Middle frontal gyrus (tissue), 1 donor: ENCODE measurements around the gene INAVA.
"Not testable (repeated sequence)": the region's sequence is repeated elsewhere in the genome, so short reads cannot be mapped to it uniquely, and the experiment has no call there.

Source experiments
- DNase-seq: peaks from one replicate; pipeline ENCODE4 v3.0.0-alpha.2; 2015; ENCODE audit warnings: low spot score; ENCODE audit errors: extremely low spot score

INAVA gene

GRCh38 chr1:200918006-200918405 is 23.3 kb downstream of the INAVA start:
- no peak for DNase-seq

- DNase-seq: no peak
Observed at GRCh38 chr1:200919386-200919785, 24.7 kb downstream of the INAVA start.

GRCh38 chr1:200921571-200922110 is 26.9 kb downstream of the INAVA start:
- no peak for DNase-seq

GRCh38 chr1:200922406-200922805 is 27.7 kb downstream of the INAVA start:
- DNase-seq: no peak

GRCh38 chr1:200923601-200924000 is 28.9 kb downstream of the INAVA start:
- DNase-seq: no peak

GRCh38 chr1:200925831-200926230 is 31.1 kb downstream of the INAVA start:
- no peak for DNase-seq

GRCh38 chr1:200929530-200930278 is 35.0 kb downstream of the INAVA start:
- no peak for DNase-seq

- DNase-seq: not testable (repeated sequence)
Observed at GRCh38 chr1:200930285-200930684, 35.6 kb downstream of the INAVA start.

GRCh38 chr1:200931776-200932175 is 37.1 kb downstream of the INAVA start:
- no peak for DNase-seq

- no peak for DNase-seq
Observed at GRCh38 chr1:200934676-200935245, 40.1 kb downstream of the INAVA start.

- not testable (repeated sequence) for DNase-seq
Observed at GRCh38 chr1:200935286-200935962, 40.7 kb downstream of the INAVA start.

- DNase-seq: no peak
Observed at GRCh38 chr1:200938955-200939354, 44.3 kb downstream of the INAVA start.

- DNase-seq: no peak
Observed at GRCh38 chr1:200945111-200945510, 50.4 kb downstream of the INAVA start.

GRCh38 chr1:200947059-200947566 is 52.4 kb downstream of the INAVA start:
- no peak for DNase-seq

GRCh38 chr1:200949626-200950025 is 54.9 kb downstream of the INAVA start:
- DNase-seq: no peak

- DNase-seq: no peak
Observed at GRCh38 chr1:200951016-200951415, 56.3 kb downstream of the INAVA start.

GRCh38 chr1:200954434-200954833 is 59.7 kb downstream of the INAVA start:
- DNase-seq: no peak

GRCh38 chr1:200958597-200958996 is 63.9 kb downstream of the INAVA start:
- DNase-seq: no peak

GRCh38 chr1:200959411-200959921 is 64.8 kb downstream of the INAVA start:
- no peak for DNase-seq

GRCh38 chr1:200960236-200960947 is 65.7 kb downstream of the INAVA start:
- no peak for DNase-seq

- DNase-seq: no peak
Observed at GRCh38 chr1:200960948-200961340, 66.2 kb downstream of the INAVA start.
